H9 (cell line): ENCODE measurements around the gene ANO10. TPM values are rescaled to one million over a fixed set of nuclear protein-coding genes. Genes with fewer than 3 reads are reported as not detected.
"Not testable (repeated sequence)": the region's sequence is repeated elsewhere in the genome, so short reads cannot be mapped to it uniquely, and the experiment has no call there.

Source experiments
- DNase-seq: peaks from one replicate; pipeline ENCODE4 v3.0.0-alpha.2; 2017
- H2AFZ ChIP-seq: one replicate; pipeline ENCODE4 v1.6.1; 2013; ENCODE audit warnings: mild to moderate bottlenecking, low read length, control low read depth, moderate library complexity
- H2AK5ac ChIP-seq: 2 replicates; pipeline ENCODE4 v1.6.1; 2013; ENCODE audit warnings: low read length, control low read depth, mixed read lengths; ENCODE audit not compliant: insufficient read length
- H2BK120ac ChIP-seq: one replicate; pipeline ENCODE4 v1.6.1; 2013; ENCODE audit warnings: low read depth, mild to moderate bottlenecking, low read length, control low read depth, inconsistent platforms; ENCODE audit not compliant: poor library complexity, severe bottlenecking
- H2BK12ac ChIP-seq: 2 replicates; pipeline ENCODE4 v1.6.1; 2013; ENCODE audit warnings: low read length, control low read depth, mixed read lengths, low read depth; ENCODE audit not compliant: insufficient read length
- H2BK15ac ChIP-seq: 2 replicates; pipeline ENCODE4 v1.6.1; 2013; ENCODE audit warnings: low read depth, low read length, control low read depth
- H2BK20ac ChIP-seq: one replicate; pipeline ENCODE4 v1.6.1; 2013; ENCODE audit warnings: low read depth, mild to moderate bottlenecking, low read length, control low read depth, inconsistent platforms; ENCODE audit not compliant: poor library complexity, severe bottlenecking
- H2BK5ac ChIP-seq: 2 replicates; pipeline ENCODE4 v1.6.1; 2013; ENCODE audit warnings: low read length, control low read depth, mixed read lengths; ENCODE audit not compliant: insufficient read length
- H3K14ac ChIP-seq: 2 replicates; pipeline ENCODE4 v1.6.1; 2013; ENCODE audit warnings: low read length, control low read depth; ENCODE audit not compliant: insufficient read depth
- H3K18ac ChIP-seq: 2 replicates; pipeline ENCODE4 v1.6.1; 2013; ENCODE audit warnings: low read depth, mild to moderate bottlenecking, mixed read lengths, low read length, control low read depth; ENCODE audit not compliant: insufficient read length
- H3K23ac ChIP-seq: 2 replicates; pipeline ENCODE4 v1.6.1; 2013; ENCODE audit warnings: low read length, control low read depth, mixed read lengths, low read depth; ENCODE audit not compliant: insufficient read length
- H3K23me2 ChIP-seq: 2 replicates; pipeline ENCODE4 v1.6.1; 2013; ENCODE audit warnings: low read depth, mild to moderate bottlenecking, mixed read lengths, low read length, control low read depth; ENCODE audit not compliant: insufficient read length, poor library complexity, severe bottlenecking
- H3K27ac ChIP-seq: 2 replicates; pipeline ENCODE4 v1.5.1; 2013; ENCODE audit warnings: low read length, control low read depth, mixed read lengths, low read depth; ENCODE audit not compliant: insufficient read length
- H3K27me3 ChIP-seq: 2 replicates; pipeline ENCODE4 v1.6.1; 2013; ENCODE audit warnings: low read length, control low read depth, inconsistent platforms; ENCODE audit not compliant: insufficient read depth
- H3K4ac ChIP-seq: 2 replicates; pipeline ENCODE4 v1.6.1; 2013; ENCODE audit warnings: low read depth, mild to moderate bottlenecking, control low read depth, inconsistent platforms, low read length, moderate library complexity
- H3K4me1 ChIP-seq: 2 replicates; pipeline ENCODE4 v1.6.1; 2013; ENCODE audit warnings: low read length, control low read depth, inconsistent platforms; ENCODE audit not compliant: insufficient read depth
- H3K4me2 ChIP-seq: 2 replicates; pipeline ENCODE4 v1.6.1; 2013; ENCODE audit warnings: low read length, control low read depth, mixed read lengths; ENCODE audit not compliant: insufficient read length, insufficient read depth
- H3K56ac ChIP-seq: 2 replicates; pipeline ENCODE4 v1.6.1; 2013; ENCODE audit warnings: low read depth, mild to moderate bottlenecking, mixed read lengths, low read length, control low read depth; ENCODE audit not compliant: insufficient read length
- H3K79me1 ChIP-seq: 2 replicates; pipeline ENCODE4 v1.6.1; 2013; ENCODE audit warnings: low read depth, mild to moderate bottlenecking, moderate library complexity, low read length, control low read depth, inconsistent platforms; ENCODE audit not compliant: insufficient read depth, poor library complexity, severe bottlenecking
- H3K79me2 ChIP-seq: 2 replicates; pipeline ENCODE4 v1.6.1; 2013; ENCODE audit warnings: low read length, control low read depth, inconsistent platforms; ENCODE audit not compliant: insufficient read depth
- H3K9ac ChIP-seq: 2 replicates; pipeline ENCODE4 v1.6.1; 2013; ENCODE audit warnings: low read length, control low read depth, mixed read lengths; ENCODE audit not compliant: insufficient read length; ENCODE audit errors: extremely low read depth
- H3K9me3 ChIP-seq: one replicate; pipeline ENCODE4 v1.6.1; 2013; ENCODE audit warnings: low read depth, low read length, inconsistent platforms; ENCODE audit not compliant: control insufficient read depth
- H3T11ph ChIP-seq: one replicate; pipeline ENCODE4 v1.6.1; 2013; ENCODE audit warnings: mild to moderate bottlenecking, low read length, control low read depth, inconsistent platforms
- H4K20me1 ChIP-seq: one replicate; pipeline ENCODE4 v1.6.1; 2013; ENCODE audit not compliant: control insufficient read depth, insufficient read length, insufficient read depth
- H4K5ac ChIP-seq: 2 replicates; pipeline ENCODE4 v1.6.1; 2013; ENCODE audit warnings: low read depth, mild to moderate bottlenecking, mixed read lengths, low read length, control low read depth; ENCODE audit not compliant: insufficient read length
- H4K8ac ChIP-seq: replicated peaks from 2 replicates; pipeline ENCODE4 v1.6.1; 2013; ENCODE audit warnings: low read length, control low read depth, mixed read lengths, low read depth; ENCODE audit not compliant: insufficient read length
- H4K91ac ChIP-seq: 2 replicates; pipeline ENCODE4 v1.6.1; 2013; ENCODE audit warnings: low read depth, mild to moderate bottlenecking, moderate library complexity, mixed read lengths, low read length, control low read depth; ENCODE audit not compliant: insufficient read length
- H3K27ac Mint-ChIP-seq, 3 experiments: 2 replicates in 2 of 3; 3 replicates in 1 of 3; pipeline ENCODE4 v1.8.0; 2020 to 2021; ENCODE audit warnings: mixed read lengths in 3 of 3, mild to moderate bottlenecking in 1 of 3, moderate library complexity in 1 of 3
- H3K27me3 Mint-ChIP-seq: 2 replicates; pipeline ENCODE4 v1.8.0; 2021; ENCODE audit warnings: low read depth, mild to moderate bottlenecking, moderate library complexity, mixed read lengths
- H3K36me3 Mint-ChIP-seq, 3 experiments: 2 replicates in 2 of 3; 3 replicates in 1 of 3; pipeline ENCODE4 v1.8.0; 2020 to 2021; ENCODE audit warnings: low read depth in 3 of 3, mixed read lengths in 3 of 3; ENCODE audit not compliant: insufficient read depth in 1 of 3
- H3K4me1 Mint-ChIP-seq, 2 experiments: 2 replicates each; pipeline ENCODE4 v1.8.0; 2020; ENCODE audit warnings: mixed read lengths in 2 of 2
- H3K4me3 Mint-ChIP-seq, 2 experiments: 2 replicates in 1 of 2; 3 replicates in 1 of 2; pipeline ENCODE4 v1.8.0; 2020 to 2021; ENCODE audit warnings: mild to moderate bottlenecking in 2 of 2, mixed read lengths in 2 of 2, moderate library complexity in 1 of 2
- H3K9me3 Mint-ChIP-seq, 2 experiments: 2 replicates in 1 of 2; 3 replicates in 1 of 2; pipeline ENCODE4 v1.8.0; 2020; ENCODE audit warnings: mild to moderate bottlenecking in 2 of 2, mixed read lengths in 2 of 2, moderate library complexity in 1 of 2
- CTCF ChIP-seq: fragments of 200-600 bp; sonication (generic); conservative IDR thresholded peaks from 3 replicates; pipeline ENCODE4 v1.8.0; 2021; ENCODE audit warnings: antibody characterized with exemption, mild to moderate bottlenecking
- WGBS: extraction: QIAGEN DNeasy Blood & Tissue Kit; methylation state at CpG from one replicate; pipeline ENCODE4 v1.1.7; 2013; ENCODE audit warnings: missing lambda C conversion rate, low lambda C conversion rate, mixed read lengths; ENCODE audit not compliant: insufficient read length; ENCODE audit errors: extremely low coverage; 5-methylcytosine and 5-hydroxymethylcytosine counted together
- total RNA-seq: library from RNA; stranded (reverse); gene quantifications from 2 replicates; pipeline ENCODE4 v1.2.1, GENCODE V29; 2021

The ANO10 gene
- total RNA-seq, 1 experiment from 2014 or later: 38.7 TPM

- H3K27ac Mint-ChIP-seq: no peak overlapping the region
- H2BK5ac ChIP-seq: no peak overlapping the region
- H3K27ac ChIP-seq: no peak overlapping the region
- no peak overlapping the region for H3K18ac ChIP-seq
- H2BK20ac ChIP-seq: no peak overlapping the region
- no peaks in the 10 kb centered on the region for H3K4me1 ChIP-seq
- H3K27me3 Mint-ChIP-seq: no peaks in the 10 kb centered on the region
- H3K14ac ChIP-seq: no peak overlapping the region
- no peak overlapping the region for H3K4ac ChIP-seq
- H4K8ac ChIP-seq: no peak overlapping the region
- H3T11ph ChIP-seq: no peak overlapping the region
- H3K36me3 Mint-ChIP-seq: peaks cover 4 to 24% (median 20%) of the 10 kb centered on the region in 3 experiments; a peak in 6 of 7 replicates
- no peak for DNase-seq
- no peaks in the 10 kb centered on the region; a peak in 1 of 5 replicates for H3K9me3 Mint-ChIP-seq
- no peak overlapping the region for H3K9ac ChIP-seq
- H3K4me1 Mint-ChIP-seq: no peaks in the 10 kb centered on the region
- no peak overlapping the region for H2BK15ac ChIP-seq
- no peak overlapping the region for H2AK5ac ChIP-seq
- no peak overlapping the region for H2BK12ac ChIP-seq
- no CpG with 5 or more reads among the region's 2 CpGs for WGBS
- no peak overlapping the region for H4K5ac ChIP-seq
- TF ChIP-seq CTCF: no peak
- no peak overlapping the region for H2BK120ac ChIP-seq
- H3K56ac ChIP-seq: no peak overlapping the region
- H3K4me2 ChIP-seq: no peak overlapping the region
- no peak overlapping the region for H3K23ac ChIP-seq
- no peaks in the 10 kb centered on the region; the same call in 1 of the 2 replicates for H3K79me2 ChIP-seq
- H3K79me1 ChIP-seq: no peaks in the 10 kb centered on the region
- H4K20me1 ChIP-seq: no peaks in the 10 kb centered on the region
- no peaks in the 10 kb centered on the region for H3K9me3 ChIP-seq
- no peak overlapping the region for H4K91ac ChIP-seq
- no peaks in the 10 kb centered on the region for H3K23me2 ChIP-seq
- H2AFZ ChIP-seq: no peak overlapping the region
- no peak overlapping the region for H3K4me3 Mint-ChIP-seq
- H3K27me3 ChIP-seq: no peaks in the 10 kb centered on the region
Measured at GRCh38 chr3:43573576-43573975, 48.2 kb downstream of the ANO10 start.

- H3K4me2 ChIP-seq, H4K5ac ChIP-seq, H2BK20ac ChIP-seq, H2AK5ac ChIP-seq, H2AFZ ChIP-seq, H3K9me3 Mint-ChIP-seq, H4K91ac ChIP-seq, H3K56ac ChIP-seq, H3K27ac ChIP-seq, H3K14ac ChIP-seq, H3K4me1 ChIP-seq, H4K8ac ChIP-seq, H2BK15ac ChIP-seq, H2BK120ac ChIP-seq, H2BK12ac ChIP-seq, H3K23ac ChIP-seq, H3K9ac ChIP-seq, H3K79me2 ChIP-seq, H3T11ph ChIP-seq, H3K23me2 ChIP-seq, H3K79me1 ChIP-seq, DNase-seq, H3K18ac ChIP-seq, H4K20me1 ChIP-seq, H2BK5ac ChIP-seq, H3K27me3 ChIP-seq, H3K27me3 Mint-ChIP-seq, H3K9me3 ChIP-seq, H3K4ac ChIP-seq: not testable (repeated sequence)
- H3K4me1 Mint-ChIP-seq: peaks cover 4 to 13% of the 10 kb centered on the region in 2 experiments
- peaks cover 7 to 32% (median 18%) of the 10 kb centered on the region in 3 experiments for H3K36me3 Mint-ChIP-seq
- H3K4me3 Mint-ChIP-seq: peak overlapping the region; percentile 85 to 86
- WGBS: no CpG with 5 or more reads among the region's 30 CpGs
- H3K27ac Mint-ChIP-seq: peak overlapping the region; percentile 94 to 99 (median 98)
Measured at GRCh38 chr3:43565661-43566341, 56.0 kb downstream of the ANO10 start.
